Measurements from ENCODE around the gene CFAP20DC.

DNA sequence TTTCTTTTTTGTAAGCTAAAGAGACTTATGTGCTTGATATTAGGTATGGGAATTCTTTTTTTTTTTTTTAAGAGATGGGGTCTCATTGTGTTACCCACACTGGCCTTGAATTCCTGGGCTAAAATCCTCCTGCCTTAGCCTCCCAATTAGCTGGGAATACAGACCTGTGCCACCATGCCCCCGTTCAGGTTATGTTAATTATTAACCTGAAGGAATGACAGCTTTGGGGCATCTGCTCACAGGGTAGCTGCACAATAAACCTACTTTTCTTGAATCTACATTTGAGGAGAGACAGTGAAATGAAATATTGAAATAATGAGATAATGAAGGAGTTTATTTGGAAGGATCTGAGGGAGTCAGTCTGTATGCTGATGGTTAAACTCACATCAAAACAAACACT, 225.0 kb downstream of the CFAP20DC start:
- TF ChIP-seq INSM2 (tag by site-specific recombination; IDR thresholded peaks at IDR 0.05) = no peak
- TF ChIP-seq CTCF (tag by site-specific recombination; IDR thresholded peaks at IDR 0.05) = no peak
- no peak for TF ChIP-seq SCRT1 (tag by site-specific recombination; IDR thresholded peaks at IDR 0.05; ENCODE audit: borderline replicate concordance)
- no peak for TF ChIP-seq GLI4 (tag by site-specific recombination; IDR thresholded peaks at IDR 0.05)
- no peak for TF ChIP-seq ATF2 (tag by site-specific recombination; IDR thresholded peaks at IDR 0.05; ENCODE audit: low read depth)
- TF ChIP-seq ZNF324 (tag by site-specific recombination; IDR thresholded peaks at IDR 0.05) = no peak
- no peak for TF ChIP-seq YY1 (tag by site-specific recombination; IDR thresholded peaks at IDR 0.05)
- no peak for TF ChIP-seq ZNF747 (tag by site-specific recombination; IDR thresholded peaks at IDR 0.05)

All from HEK293 (cell line).